Gastrocnemius medialis (tissue), 4 donors: Measurements from ENCODE around the gene CLDN15. TPM values are rescaled to one million over a fixed set of nuclear protein-coding genes. Genes with fewer than 3 reads are reported as not detected.

Source experiments
- ATAC-seq, 2 donors: fragments of 150-250 bp; one replicate each; pipeline ENCODE4 v1.9.1; 2016
- DNase-seq, 2 donors: peaks; one replicate each; pipeline ENCODE4 v3.0.0-alpha.2; 2019
- H3K27ac ChIP-seq, 4 donors: fragments of 200-600 bp; sonication (generic); 1 replicate in 1 of 4; 2 replicates in 3 of 4; pipeline ENCODE4 v1.5.1; 2016 to 2018; ENCODE audit warnings: mild to moderate bottlenecking in 2 of 4, moderate library complexity in 1 of 4
- H3K27me3 ChIP-seq, 3 donors: fragments of 200-600 bp; sonication (generic) in 2 of 3; 1 replicate in 1 of 3; 2 replicates in 2 of 3; pipeline versions ENCODE4 v1.5.1 to v1.6.0; 2016 to 2019; ENCODE audit warnings: mild to moderate bottlenecking in 1 of 3, moderate library complexity in 1 of 3
- H3K36me3 ChIP-seq, 2 donors: fragments of 200-600 bp; sonication (generic) in 1 of 2; one replicate each; pipeline ENCODE4 v1.5.1; 2017 to 2018
- H3K4me1 ChIP-seq, 2 donors: fragments of 200-600 bp; sonication (generic) in 1 of 2; one replicate each; pipeline ENCODE4 v1.5.1; 2016 to 2017; ENCODE audit warnings: mild to moderate bottlenecking in 2 of 2
- H3K4me3 ChIP-seq, 4 donors: fragments of 200-600 bp; sonication (generic) in 3 of 4; 1 replicate in 1 of 4; 2 replicates in 3 of 4; pipeline ENCODE4 v1.5.1; 2016 to 2019; ENCODE audit warnings: mild to moderate bottlenecking in 2 of 4
- H3K9me3 ChIP-seq, 3 donors: fragments of 200-600 bp; sonication (generic) in 2 of 3; 1 replicate in 1 of 3; 2 replicates in 2 of 3; pipeline ENCODE4 v1.5.1; 2016 to 2019
- CTCF ChIP-seq, 5 experiments: fragments of 450-650 bp in 3 of 5; fragments of 200-600 bp in 2 of 5; sonication (generic) in 2 of 5; IDR thresholded peaks in 4 of 5; conservative IDR thresholded peaks in 1 of 5; 1 replicate in 4 of 5; 2 replicates in 1 of 5; pipeline ENCODE4 v1.5.1; 2016 to 2019; ENCODE audit warnings: antibody characterized with exemption in 5 of 5, mild to moderate bottlenecking in 3 of 5, moderate library complexity in 3 of 5
- POLR2A ChIP-seq, 2 donors: fragments of 450-650 bp; IDR thresholded peaks; one replicate each; pipeline ENCODE4 v1.6.1; 2017; ENCODE audit warnings: antibody characterized with exemption in 2 of 2, mild to moderate bottlenecking in 2 of 2, moderate library complexity in 2 of 2
- in situ Hi-C, 4 donors: fragments of 200-750 bp; cut with MboI; loops; one replicate each; pipeline versions ENCODE4 v1.15.0 to v1.8.0; 2017; ENCODE audit warnings: low sequenced_read_pairs in 4 of 4
- intact Hi-C: fragments of 100-400 bp; cut with DNase I; formaldehyde crosslinking; loops from one replicate; pipeline ENCODE4 v1.15.1; 2023; ENCODE audit warnings: low total_unique reads
- total RNA-seq, 4 donors: library from RNA; depleted of rRNA; stranded (reverse); fragments of >200 nt; gene quantifications; one replicate each; pipeline versions ENCODE4 v1.1.0 to v1.2.3, GENCODE V29; 2016

The CLDN15 gene
- total RNA-seq, 4 donors from 2014 or later = 0.87 to 3.2 (median 1.4) TPM

GRCh38 chr7:101238226-101239182 is 902 bp upstream of the CLDN15 start:
- TF ChIP-seq CTCF (IDR thresholded peaks at IDR 0.05 in 4 of 5, conservative IDR thresholded peaks at IDR 0.05 in 1 of 5) (no peak), POLR2A (IDR thresholded peaks at IDR 0.05) (no peak)
- ATAC-seq = no peak
- Histone ChIP-seq H3K27ac (peak overlapping the region; percentile 73 to 97 (median 80)), H3K36me3 (peaks cover 0 to 25% of the 10 kb centered on the region in 2 donors), H3K4me3 (peak overlapping the region in 3 of 4 donors; percentile 4 to 36 (median 15)), H3K27me3 (no peaks in the 10 kb centered on the region), H3K4me1 (peaks cover 43 to 45% of the 10 kb centered on the region in 2 donors), H3K9me3 (no peaks in the 10 kb centered on the region)
- intact Hi-C loops = no loop called here
- no peak for DNase-seq
- in situ Hi-C loops = no loop called here

- TF ChIP-seq POLR2A (IDR thresholded peaks at IDR 0.05) (no peak), CTCF (IDR thresholded peaks at IDR 0.05 in 4 of 5, conservative IDR thresholded peaks at IDR 0.05 in 1 of 5) (no peak)
- intact Hi-C loops (no loop called here), in situ Hi-C loops (no loop called here)
- H3K27ac ChIP-seq = no peak overlapping the region
- H3K4me3 ChIP-seq = no peak overlapping the region
- H3K9me3 ChIP-seq = no peaks in the 10 kb centered on the region
- ATAC-seq (no peak), DNase-seq (no peak)
- no peaks in the 10 kb centered on the region for H3K27me3 ChIP-seq
- peaks cover 24 to 30% of the 10 kb centered on the region in 2 donors for H3K4me1 ChIP-seq
- peaks cover 0 to 25% of the 10 kb centered on the region in 2 donors for H3K36me3 ChIP-seq
Observed at GRCh38 chr7:101236292-101236835, 1.2 kb downstream of the CLDN15 start.

- Histone ChIP-seq H3K9me3 (no peaks in the 10 kb centered on the region), H3K27ac (no peak overlapping the region), H3K4me1 (peaks cover 19 to 22% of the 10 kb centered on the region in 2 donors), H3K27me3 (no peaks in the 10 kb centered on the region), H3K36me3 (peaks cover 0 to 19% of the 10 kb centered on the region in 2 donors), H3K4me3 (no peak overlapping the region)
- ATAC-seq (no peak), DNase-seq (no peak)
- TF ChIP-seq CTCF (IDR thresholded peaks at IDR 0.05 in 4 of 5, conservative IDR thresholded peaks at IDR 0.05 in 1 of 5) = no peak
- TF ChIP-seq POLR2A (IDR thresholded peaks at IDR 0.05) = no peak
- in situ Hi-C loops (no loop called here), intact Hi-C loops (no loop called here)
Observed at GRCh38 chr7:101235522-101235921, 2.1 kb downstream of the CLDN15 start.

- peaks cover 19 to 22% of the 10 kb centered on the region in 2 donors for H3K4me1 ChIP-seq
- peaks cover 0 to 14% of the 10 kb centered on the region in 2 donors for H3K36me3 ChIP-seq
- H3K9me3 ChIP-seq = no peaks in the 10 kb centered on the region
- H3K4me3 ChIP-seq = no peak overlapping the region
- TF ChIP-seq POLR2A (IDR thresholded peaks at IDR 0.05) (no peak), CTCF (IDR thresholded peaks at IDR 0.05 in 4 of 5, conservative IDR thresholded peaks at IDR 0.05 in 1 of 5) (peak in 2 of 5 experiments; percentile 26 to 35)
- H3K27me3 ChIP-seq = no peaks in the 10 kb centered on the region
- no peak for DNase-seq
- intact Hi-C loops = no loop called here
- in situ Hi-C loops = no loop called here
- H3K27ac ChIP-seq = no peak overlapping the region
- ATAC-seq = no peak
Observed at GRCh38 chr7:101235050-101235449, 2.6 kb downstream of the CLDN15 start.
